Uterus (tissue), 2 donors: ENCODE data around the gene FAM47C.

Experiments
- POLR2A ChIP-seq, 2 donors: fragments of 450-650 bp; IDR thresholded peaks; one replicate each; pipeline ENCODE4 v1.6.1; 2016; ENCODE audit warnings: antibody characterized with exemption in 2 of 2, mild to moderate bottlenecking in 1 of 2, moderate library complexity in 1 of 2
- TF ChIP-seq, protein P1 (sequence below), 4 experiments: fragments of 200-600 bp in 2 of 4; fragments of 450-650 bp in 2 of 4; sonication (generic) in 2 of 4; IDR thresholded peaks; one replicate each; pipeline ENCODE4 v1.5.1; 2016 to 2019; ENCODE audit warnings: antibody characterized with exemption in 4 of 4, mild to moderate bottlenecking in 2 of 4, moderate library complexity in 1 of 4

DNA sequence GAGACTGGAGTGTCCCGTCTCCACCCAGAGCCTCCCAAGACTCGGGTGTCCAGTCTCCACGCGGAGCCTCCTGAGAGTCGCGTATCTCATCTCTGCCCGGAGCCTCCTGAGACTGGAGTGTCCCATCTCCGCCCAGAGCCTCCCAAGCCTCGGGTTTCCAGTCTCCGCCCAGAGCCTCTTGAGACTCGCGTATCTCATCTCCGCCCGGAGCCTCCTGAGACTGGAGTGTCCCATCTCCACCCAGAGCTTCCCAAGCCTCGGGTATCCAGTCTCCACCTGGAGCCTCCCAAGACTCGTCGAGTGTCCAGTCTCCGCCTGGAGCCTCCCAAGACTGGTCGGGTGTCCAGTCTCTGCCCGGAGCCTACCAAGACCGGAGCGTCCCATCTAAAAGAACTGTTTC lies 2.3 kb downstream of the FAM47C start:
- TF ChIP-seq, protein P1, sequence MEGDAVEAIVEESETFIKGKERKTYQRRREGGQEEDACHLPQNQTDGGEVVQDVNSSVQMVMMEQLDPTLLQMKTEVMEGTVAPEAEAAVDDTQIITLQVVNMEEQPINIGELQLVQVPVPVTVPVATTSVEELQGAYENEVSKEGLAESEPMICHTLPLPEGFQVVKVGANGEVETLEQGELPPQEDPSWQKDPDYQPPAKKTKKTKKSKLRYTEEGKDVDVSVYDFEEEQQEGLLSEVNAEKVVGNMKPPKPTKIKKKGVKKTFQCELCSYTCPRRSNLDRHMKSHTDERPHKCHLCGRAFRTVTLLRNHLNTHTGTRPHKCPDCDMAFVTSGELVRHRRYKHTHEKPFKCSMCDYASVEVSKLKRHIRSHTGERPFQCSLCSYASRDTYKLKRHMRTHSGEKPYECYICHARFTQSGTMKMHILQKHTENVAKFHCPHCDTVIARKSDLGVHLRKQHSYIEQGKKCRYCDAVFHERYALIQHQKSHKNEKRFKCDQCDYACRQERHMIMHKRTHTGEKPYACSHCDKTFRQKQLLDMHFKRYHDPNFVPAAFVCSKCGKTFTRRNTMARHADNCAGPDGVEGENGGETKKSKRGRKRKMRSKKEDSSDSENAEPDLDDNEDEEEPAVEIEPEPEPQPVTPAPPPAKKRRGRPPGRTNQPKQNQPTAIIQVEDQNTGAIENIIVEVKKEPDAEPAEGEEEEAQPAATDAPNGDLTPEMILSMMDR (IDR thresholded peaks at IDR 0.05) = no peak
- no peak for TF ChIP-seq POLR2A (IDR thresholded peaks at IDR 0.05)
